ENCODE measurements around the gene SBK3.
A peak's percentile ranks its signal among the peaks of the same experiment; 100 is the strongest.

Gene SBK3

DNA sequence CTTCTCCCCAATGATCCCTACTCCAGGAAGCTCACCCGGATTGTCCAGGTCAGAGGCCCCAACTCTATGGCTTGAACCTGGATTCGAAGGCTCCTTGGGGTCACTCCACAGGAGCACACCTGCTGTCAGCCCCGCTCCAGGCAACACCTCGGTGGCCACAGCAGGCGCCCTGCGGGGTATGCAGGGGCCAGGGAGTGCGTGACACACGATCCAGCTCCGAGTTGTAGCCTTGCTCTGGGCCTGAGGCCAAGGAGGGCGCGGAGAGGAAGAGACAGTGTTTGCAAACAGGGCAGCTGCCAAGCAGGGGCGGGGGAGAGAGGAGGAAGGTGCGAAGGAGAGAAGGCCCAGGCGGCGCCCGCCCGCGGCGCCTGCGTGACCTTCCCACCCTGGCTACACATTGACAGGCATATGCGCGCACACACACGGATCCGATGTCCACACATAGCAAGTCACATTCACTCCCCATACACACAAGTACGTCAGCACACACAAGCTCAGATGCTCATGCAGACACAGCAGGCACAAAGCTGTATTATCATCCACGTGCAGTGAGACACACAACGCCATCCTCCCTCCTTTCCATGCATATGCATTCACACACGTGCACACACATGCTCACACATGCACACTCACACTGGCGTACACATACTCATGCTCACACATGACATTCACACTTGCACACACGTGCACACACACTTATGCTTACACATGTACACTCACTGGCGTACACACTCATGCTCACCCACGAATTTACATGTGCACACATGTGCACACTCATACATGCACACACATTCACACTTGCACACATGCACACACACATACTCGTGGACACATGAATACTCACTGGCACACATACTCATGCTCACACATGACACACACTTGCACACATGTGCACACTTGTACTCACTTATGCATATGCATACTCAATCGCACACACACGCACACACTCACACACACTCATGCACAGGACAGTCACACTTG, 18.8 kb downstream of the SBK3 start (continued):
- TF ChIP-seq, protein P1, sequence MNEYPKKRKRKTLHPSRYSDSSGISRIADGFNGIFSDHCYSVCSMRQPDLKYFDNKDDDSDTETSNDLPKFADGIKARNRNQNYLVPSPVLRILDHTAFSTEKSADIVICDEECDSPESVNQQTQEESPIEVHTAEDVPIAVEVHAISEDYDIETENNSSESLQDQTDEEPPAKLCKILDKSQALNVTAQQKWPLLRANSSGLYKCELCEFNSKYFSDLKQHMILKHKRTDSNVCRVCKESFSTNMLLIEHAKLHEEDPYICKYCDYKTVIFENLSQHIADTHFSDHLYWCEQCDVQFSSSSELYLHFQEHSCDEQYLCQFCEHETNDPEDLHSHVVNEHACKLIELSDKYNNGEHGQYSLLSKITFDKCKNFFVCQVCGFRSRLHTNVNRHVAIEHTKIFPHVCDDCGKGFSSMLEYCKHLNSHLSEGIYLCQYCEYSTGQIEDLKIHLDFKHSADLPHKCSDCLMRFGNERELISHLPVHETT (tag by site-specific recombination; IDR thresholded peaks at IDR 0.05), result no peak
- TF ChIP-seq ZNF660 (tag by site-specific recombination; IDR thresholded peaks at IDR 0.05) (no peak), ZNF394 (tag by site-specific recombination; IDR thresholded peaks at IDR 0.05; ENCODE audit: borderline replicate concordance) (no peak), ZBTB7A (tag by site-specific recombination; IDR thresholded peaks at IDR 0.05; ENCODE audit: low read depth) (no peak), ZNF529 (tag by site-specific recombination; IDR thresholded peaks at IDR 0.05; ENCODE audit: insufficient replicate concordance) (no peak), PRDM1 (tag by site-specific recombination; IDR thresholded peaks at IDR 0.05) (no peak), KLF1 (tag by site-specific recombination; IDR thresholded peaks at IDR 0.05) (peak; percentile 77), FEZF1 (tag by site-specific recombination; IDR thresholded peaks at IDR 0.05) (no peak), ZNF600 (tag by site-specific recombination; IDR thresholded peaks at IDR 0.05) (peak; percentile 32; the same call in 1 of the 2 replicates), BCL11B (tag by site-specific recombination; IDR thresholded peaks at IDR 0.05; ENCODE audit: low read depth) (no peak), SALL2 (tag by site-specific recombination; IDR thresholded peaks at IDR 0.05; ENCODE audit: borderline replicate concordance) (no peak), GLIS2 (tag by site-specific recombination; IDR thresholded peaks at IDR 0.05) (peak; percentile 79), EGR2 (tag by site-specific recombination; IDR thresholded peaks at IDR 0.05; ENCODE audit: low read depth) (peak; percentile 78), ZNF701 (tag by site-specific recombination; IDR thresholded peaks at IDR 0.05) (no peak)
- TF ChIP-seq, protein P2, sequence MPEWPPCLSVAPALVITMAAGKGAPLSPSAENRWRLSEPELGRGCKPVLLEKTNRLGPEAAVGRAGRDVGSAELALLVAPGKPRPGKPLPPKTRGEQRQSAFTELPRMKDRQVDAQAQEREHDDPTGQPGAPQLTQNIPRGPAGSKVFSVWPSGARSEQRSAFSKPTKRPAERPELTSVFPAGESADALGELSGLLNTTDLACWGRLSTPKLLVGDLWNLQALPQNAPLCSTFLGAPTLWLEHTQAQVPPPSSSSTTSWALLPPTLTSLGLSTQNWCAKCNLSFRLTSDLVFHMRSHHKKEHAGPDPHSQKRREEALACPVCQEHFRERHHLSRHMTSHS (tag by site-specific recombination; IDR thresholded peaks at IDR 0.05), result no peak
- TF ChIP-seq, protein P3, sequence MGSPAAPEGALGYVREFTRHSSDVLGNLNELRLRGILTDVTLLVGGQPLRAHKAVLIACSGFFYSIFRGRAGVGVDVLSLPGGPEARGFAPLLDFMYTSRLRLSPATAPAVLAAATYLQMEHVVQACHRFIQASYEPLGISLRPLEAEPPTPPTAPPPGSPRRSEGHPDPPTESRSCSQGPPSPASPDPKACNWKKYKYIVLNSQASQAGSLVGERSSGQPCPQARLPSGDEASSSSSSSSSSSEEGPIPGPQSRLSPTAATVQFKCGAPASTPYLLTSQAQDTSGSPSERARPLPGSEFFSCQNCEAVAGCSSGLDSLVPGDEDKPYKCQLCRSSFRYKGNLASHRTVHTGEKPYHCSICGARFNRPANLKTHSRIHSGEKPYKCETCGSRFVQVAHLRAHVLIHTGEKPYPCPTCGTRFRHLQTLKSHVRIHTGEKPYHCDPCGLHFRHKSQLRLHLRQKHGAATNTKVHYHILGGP (tag by site-specific recombination; IDR thresholded peaks at IDR 0.05), result no peak
- TF ChIP-seq, protein P4, sequence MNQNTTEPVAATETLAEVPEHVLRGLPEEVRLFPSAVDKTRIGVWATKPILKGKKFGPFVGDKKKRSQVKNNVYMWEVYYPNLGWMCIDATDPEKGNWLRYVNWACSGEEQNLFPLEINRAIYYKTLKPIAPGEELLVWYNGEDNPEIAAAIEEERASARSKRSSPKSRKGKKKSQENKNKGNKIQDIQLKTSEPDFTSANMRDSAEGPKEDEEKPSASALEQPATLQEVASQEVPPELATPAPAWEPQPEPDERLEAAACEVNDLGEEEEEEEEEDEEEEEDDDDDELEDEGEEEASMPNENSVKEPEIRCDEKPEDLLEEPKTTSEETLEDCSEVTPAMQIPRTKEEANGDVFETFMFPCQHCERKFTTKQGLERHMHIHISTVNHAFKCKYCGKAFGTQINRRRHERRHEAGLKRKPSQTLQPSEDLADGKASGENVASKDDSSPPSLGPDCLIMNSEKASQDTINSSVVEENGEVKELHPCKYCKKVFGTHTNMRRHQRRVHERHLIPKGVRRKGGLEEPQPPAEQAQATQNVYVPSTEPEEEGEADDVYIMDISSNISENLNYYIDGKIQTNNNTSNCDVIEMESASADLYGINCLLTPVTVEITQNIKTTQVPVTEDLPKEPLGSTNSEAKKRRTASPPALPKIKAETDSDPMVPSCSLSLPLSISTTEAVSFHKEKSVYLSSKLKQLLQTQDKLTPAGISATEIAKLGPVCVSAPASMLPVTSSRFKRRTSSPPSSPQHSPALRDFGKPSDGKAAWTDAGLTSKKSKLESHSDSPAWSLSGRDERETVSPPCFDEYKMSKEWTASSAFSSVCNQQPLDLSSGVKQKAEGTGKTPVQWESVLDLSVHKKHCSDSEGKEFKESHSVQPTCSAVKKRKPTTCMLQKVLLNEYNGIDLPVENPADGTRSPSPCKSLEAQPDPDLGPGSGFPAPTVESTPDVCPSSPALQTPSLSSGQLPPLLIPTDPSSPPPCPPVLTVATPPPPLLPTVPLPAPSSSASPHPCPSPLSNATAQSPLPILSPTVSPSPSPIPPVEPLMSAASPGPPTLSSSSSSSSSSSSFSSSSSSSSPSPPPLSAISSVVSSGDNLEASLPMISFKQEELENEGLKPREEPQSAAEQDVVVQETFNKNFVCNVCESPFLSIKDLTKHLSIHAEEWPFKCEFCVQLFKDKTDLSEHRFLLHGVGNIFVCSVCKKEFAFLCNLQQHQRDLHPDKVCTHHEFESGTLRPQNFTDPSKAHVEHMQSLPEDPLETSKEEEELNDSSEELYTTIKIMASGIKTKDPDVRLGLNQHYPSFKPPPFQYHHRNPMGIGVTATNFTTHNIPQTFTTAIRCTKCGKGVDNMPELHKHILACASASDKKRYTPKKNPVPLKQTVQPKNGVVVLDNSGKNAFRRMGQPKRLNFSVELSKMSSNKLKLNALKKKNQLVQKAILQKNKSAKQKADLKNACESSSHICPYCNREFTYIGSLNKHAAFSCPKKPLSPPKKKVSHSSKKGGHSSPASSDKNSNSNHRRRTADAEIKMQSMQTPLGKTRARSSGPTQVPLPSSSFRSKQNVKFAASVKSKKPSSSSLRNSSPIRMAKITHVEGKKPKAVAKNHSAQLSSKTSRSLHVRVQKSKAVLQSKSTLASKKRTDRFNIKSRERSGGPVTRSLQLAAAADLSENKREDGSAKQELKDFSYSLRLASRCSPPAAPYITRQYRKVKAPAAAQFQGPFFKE (tag by site-specific recombination; IDR thresholded peaks at IDR 0.05; ENCODE audit: borderline replicate concordance), result no peak
- TF ChIP-seq, protein P5, sequence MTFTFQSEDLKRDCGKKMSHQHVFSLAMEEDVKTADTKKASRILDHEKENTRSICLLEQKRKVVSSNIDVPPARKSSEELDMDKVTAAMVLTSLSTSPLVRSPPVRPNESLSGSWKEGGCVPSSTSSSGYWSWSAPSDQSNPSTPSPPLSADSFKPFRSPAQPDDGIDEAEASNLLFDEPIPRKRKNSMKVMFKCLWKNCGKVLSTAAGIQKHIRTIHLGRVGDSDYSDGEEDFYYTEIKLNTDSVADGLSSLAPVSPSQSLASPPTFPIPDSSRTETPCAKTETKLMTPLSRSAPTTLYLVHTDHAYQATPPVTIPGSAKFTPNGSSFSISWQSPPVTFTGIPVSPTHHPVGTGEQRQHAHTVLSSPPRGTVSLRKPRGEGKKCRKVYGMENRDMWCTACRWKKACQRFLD (tag by site-specific recombination; IDR thresholded peaks at IDR 0.05), result no peak
- TF ChIP-seq, protein P6, sequence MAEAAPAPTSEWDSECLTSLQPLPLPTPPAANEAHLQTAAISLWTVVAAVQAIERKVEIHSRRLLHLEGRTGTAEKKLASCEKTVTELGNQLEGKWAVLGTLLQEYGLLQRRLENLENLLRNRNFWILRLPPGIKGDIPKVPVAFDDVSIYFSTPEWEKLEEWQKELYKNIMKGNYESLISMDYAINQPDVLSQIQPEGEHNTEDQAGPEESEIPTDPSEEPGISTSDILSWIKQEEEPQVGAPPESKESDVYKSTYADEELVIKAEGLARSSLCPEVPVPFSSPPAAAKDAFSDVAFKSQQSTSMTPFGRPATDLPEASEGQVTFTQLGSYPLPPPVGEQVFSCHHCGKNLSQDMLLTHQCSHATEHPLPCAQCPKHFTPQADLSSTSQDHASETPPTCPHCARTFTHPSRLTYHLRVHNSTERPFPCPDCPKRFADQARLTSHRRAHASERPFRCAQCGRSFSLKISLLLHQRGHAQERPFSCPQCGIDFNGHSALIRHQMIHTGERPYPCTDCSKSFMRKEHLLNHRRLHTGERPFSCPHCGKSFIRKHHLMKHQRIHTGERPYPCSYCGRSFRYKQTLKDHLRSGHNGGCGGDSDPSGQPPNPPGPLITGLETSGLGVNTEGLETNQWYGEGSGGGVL (tag by site-specific recombination; IDR thresholded peaks at IDR 0.05), result no peak
- TF ChIP-seq, protein P7, sequence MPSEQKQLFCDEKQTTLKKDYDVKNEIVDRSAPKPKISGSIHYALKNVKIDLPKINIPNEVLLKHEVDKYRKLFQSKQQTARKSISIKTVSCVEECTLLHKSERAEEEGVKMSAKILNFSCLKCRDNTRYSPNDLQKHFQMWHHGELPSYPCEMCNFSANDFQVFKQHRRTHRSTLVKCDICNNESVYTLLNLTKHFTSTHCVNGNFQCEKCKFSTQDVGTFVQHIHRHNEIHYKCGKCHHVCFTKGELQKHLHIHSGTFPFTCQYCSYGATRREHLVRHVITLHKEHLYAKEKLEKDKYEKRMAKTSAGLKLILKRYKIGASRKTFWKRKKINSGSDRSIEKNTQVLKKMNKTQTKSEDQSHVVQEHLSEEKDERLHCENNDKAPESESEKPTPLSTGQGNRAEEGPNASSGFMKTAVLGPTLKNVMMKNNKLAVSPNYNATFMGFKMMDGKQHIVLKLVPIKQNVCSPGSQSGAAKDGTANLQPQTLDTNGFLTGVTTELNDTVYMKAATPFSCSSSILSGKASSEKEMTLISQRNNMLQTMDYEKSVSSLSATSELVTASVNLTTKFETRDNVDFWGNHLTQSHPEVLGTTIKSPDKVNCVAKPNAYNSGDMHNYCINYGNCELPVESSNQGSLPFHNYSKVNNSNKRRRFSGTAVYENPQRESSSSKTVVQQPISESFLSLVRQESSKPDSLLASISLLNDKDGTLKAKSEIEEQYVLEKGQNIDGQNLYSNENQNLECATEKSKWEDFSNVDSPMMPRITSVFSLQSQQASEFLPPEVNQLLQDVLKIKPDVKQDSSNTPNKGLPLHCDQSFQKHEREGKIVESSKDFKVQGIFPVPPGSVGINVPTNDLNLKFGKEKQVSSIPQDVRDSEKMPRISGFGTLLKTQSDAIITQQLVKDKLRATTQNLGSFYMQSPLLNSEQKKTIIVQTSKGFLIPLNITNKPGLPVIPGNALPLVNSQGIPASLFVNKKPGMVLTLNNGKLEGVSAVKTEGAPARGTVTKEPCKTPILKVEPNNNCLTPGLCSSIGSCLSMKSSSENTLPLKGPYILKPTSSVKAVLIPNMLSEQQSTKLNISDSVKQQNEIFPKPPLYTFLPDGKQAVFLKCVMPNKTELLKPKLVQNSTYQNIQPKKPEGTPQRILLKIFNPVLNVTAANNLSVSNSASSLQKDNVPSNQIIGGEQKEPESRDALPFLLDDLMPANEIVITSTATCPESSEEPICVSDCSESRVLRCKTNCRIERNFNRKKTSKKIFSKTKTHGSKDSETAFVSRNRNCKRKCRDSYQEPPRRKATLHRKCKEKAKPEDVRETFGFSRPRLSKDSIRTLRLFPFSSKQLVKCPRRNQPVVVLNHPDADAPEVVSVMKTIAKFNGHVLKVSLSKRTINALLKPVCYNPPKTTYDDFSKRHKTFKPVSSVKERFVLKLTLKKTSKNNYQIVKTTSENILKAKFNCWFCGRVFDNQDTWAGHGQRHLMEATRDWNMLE (tag by site-specific recombination; conservative IDR thresholded peaks at IDR 0.05; ENCODE audit: low read depth), result no peak
